Inflammatory macrophage treated with lipopolysaccharide for 1 hour (primary cell): ENCODE measurements around the gene ABCC11.
"Not testable (repeated sequence)": the region's sequence is repeated elsewhere in the genome, so short reads cannot be mapped to it uniquely, and the experiment has no call there.

Experiments used
- DNase-seq, 2 donors: peaks; one replicate each; pipeline ENCODE4 v3.0.0-alpha.2; 2020 to 2022

The ABCC11 gene

DNA sequence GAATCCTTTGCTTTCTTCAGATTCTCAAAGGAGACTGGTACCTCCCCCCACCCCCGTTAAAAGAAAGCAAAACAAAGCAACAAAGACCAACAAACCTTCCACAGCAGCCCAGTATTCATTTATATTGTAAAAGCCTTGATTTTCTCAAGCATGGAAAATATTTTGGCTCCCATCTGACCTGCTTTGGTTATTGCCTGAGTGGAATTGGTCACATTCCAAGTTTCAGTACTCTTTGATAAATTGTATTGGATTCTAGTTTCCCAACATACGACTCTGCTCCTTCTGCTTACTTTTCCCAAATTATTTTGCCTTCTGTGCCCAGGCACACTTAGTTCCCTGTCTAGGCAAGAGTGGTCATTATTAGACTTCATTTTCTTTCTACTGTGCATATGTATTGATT is 1.3 kb downstream of the ABCC11 start:
- DNase-seq: no peak

DNA sequence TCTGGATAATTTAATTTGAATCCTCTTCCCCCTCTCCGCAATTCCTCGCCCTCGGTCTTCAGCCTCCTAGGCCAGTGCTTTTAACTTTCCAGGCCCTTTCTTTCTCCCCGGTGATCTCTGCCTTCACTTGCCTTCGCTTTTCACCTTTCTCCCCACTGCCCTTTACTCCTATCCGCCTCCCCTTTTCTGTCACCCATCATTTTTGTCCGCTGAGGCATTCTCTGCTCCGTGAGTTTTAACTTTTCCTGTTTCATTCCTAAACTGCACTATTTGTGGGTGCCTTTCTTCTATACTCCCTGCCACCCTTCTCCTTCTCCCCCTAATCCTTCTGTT is 2.5 kb downstream of the ABCC11 start:
- no peak for DNase-seq

DNA sequence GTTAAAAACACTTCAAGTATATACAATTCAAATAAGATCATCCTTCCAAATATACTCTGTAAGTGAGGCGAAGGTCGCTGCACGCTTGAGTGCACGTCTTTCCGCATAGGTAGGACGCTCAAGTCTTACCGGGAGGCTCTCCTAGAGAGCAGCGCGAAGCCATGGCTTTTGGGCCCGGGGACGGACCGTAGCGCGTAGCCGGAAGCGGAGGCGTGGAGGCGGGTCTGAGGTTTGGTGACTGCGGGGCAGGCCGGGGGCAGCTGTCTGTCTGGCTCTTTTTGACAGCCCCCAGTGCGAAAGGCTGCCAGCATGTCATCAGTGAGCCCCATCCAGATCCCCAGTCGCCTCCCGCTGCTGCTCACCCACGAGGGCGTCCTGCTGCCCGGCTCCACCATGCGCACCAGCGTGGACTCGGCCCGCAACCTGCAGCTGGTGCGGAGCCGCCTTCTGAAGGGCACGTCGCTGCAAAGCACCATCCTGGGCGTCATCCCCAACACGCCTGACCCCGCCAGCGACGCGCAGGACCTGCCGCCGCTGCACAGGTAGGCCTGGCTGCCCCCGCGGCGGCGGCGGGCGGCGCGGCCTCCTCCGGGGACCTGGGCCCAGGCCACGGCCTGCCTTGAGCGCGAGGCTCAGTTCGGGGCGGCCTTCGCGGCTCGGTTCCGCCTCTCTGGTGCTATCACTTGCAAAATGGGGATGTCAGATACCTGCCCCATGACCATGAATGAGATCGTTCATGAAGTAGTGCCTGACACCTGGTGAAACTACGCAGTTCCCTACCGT is 3.1 kb downstream of the ABCC11 start, which contains the start of gene LONP2:
LONP2 (plus strand) TSS at position 221 of the 783 bp plus-strand sequence; CDS start at position 310, 89 bp downstream.
- DNase-seq: peak; percentile 87 to 98

DNA sequence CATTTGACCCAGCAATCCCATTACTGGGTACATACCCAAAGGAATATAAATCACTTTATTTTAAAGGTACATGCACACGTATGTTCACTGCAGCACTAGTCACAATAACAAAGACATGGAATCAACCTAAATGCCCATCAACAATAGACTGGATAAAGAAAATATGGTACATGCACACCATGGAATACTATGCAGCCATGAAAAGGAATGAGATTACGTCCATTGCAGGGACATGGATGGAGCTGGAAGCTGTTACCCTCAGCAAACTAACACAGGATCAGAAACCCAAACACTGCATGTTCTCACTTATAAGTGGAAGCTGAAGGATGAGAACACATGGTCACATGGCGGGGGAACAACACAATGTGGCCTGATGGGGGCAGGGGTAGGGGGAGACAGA is 7.2 kb downstream of the ABCC11 start:
- not testable (repeated sequence) for DNase-seq

DNA sequence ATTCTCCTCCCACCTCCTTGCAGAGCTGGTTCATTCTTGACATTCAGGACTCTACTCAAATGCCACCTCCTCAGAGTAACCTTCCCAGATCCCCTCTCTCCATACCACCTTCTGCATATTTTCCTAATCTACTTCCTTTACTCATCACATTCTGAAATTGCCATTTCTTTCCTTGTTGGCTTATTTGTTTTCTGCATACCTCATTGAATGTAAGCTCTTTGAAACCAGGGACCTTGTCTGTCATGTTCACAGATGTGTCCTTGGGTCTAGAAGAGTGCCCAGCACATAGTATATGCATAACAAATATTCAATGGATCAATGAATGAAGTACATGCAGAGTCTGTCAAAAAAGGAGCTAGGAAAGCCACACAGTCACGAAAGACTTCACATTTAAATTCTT is 11.1 kb downstream of the ABCC11 start:
- DNase-seq: no peak

DNA sequence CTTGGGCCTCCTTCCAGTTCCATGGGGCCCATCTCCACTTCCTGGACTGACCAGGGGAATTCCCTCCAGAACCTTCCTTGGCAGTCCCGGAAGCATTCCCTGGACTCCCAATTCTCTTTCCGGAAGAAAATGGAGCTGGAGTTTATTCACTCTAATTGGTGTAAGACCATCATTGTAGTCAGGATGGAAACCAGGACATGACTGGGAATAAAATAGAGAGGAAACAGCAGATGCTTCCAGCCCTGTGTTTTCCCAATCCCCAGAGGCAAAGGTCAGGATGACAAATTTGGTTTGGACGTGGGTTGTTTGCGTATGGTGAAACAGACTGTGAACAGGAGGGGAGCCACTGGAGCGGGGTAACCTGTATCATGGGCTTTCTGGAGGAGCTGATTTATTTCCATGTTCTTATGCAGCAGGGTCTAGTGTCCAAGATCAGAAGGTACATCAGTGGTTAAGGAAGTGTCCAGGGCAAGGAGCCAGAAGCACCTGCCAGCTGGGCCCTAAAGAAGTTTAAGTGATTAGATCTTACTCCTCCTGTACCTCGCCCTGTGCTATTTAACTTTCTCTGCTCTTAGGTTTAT is 11.7 kb downstream of the ABCC11 start:
- DNase-seq: no peak

DNA sequence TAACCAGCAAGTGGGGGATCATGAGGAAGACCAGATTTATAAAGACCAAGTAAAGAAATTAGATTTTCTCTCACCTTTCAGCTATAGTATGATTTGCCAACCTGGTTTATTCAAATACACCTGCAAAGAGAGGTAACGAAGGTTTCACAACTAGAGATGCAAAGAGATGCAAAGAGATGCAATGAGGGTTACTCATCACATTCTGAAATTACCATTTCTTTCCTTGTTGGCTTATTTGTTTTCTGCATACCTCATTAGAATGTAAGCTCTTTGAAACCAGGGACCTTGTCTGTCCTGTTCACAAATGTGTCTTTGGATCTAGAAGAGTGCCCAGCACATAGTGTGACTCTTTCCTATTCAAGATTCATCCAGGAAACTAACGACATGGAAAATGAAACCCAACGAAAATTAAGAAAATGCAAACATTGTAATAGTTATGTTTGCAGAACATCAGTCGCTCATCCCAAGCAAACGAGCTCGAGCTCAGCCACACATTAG is 12.2 kb downstream of the ABCC11 start:
- DNase-seq: no peak

DNA sequence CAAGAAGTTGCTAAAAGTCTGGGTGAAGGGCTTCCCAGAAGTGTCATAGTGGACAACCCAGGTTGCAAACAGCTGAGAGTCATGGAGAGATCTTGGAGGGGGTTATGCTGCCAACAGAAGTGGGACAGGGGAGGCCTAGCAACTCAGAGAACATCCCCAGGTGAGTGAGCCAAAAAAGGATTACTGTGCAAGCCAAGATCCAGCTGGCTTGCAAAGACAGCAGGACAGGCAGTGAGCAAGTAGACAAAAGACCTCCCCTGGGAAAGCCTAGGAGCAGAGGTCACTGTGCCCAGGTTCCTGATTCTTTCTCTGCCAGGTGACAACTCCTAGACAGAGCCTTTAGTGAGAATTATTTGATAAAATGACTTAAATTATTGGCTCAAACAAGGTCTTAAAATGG is 12.7 kb downstream of the ABCC11 start:
- no peak for DNase-seq

DNA sequence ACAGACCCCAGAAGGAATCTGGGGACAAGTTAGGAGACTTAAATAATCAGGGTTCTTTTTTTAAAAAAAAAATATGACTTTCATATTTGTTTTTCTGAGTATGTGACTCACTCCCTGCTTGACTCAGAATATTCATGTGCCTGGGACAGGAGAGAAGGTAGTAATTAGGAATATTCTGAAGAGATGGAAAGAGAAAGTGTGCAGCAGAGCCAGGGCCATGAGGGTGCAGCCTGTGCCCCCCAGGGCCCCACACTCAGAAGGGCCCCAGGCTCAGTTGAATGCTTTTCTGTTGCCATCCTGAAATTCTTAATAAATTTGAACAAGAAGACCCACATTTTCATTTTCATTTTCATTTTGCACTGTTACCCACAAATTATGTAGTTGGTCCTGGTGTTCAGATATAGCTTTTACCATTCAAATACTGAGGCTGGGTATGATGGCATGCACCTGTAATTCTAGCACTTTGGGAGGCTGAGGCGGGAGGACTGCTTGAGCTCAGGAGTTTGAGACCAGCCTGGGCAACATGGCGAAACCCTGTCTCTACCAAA is 14.8 kb downstream of the ABCC11 start:
- no peak for DNase-seq

DNA sequence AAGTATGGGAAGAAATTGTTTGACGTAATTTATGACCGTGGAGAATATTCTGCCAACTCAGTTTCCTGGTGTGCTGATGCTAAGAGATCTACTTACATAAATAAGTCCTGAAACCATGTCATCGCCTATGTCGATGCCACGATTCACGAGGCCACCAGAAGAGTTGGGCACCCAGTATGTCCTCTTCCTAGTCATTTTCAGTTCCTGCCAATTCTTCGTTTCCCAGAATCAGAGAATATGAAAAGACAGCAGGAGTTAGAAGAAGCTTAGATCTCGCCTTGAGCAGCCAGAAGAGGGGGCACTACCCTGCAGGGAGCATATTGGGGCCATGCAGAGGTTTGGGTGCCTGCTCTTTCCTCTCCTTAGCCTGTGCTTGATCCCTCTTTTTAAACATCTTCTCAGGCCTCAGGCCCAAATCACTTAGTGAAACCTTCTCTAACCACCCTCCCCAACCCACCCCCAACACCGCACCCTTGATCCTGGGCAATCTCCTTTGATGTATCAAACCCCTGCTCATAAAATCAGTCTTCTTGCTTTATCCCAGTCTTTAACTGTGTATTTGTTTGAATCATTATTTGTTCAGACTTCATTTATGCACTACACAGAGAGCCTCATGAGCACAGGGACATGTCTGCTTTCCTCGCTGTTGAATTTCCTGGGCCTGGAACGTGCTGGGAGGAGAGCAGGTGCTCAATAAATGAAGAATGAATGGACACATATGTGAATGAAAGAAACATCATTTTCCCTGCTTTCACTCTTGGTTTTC is 15.4 kb downstream of the ABCC11 start:
- DNase-seq: peak; percentile 37 to 49

DNA sequence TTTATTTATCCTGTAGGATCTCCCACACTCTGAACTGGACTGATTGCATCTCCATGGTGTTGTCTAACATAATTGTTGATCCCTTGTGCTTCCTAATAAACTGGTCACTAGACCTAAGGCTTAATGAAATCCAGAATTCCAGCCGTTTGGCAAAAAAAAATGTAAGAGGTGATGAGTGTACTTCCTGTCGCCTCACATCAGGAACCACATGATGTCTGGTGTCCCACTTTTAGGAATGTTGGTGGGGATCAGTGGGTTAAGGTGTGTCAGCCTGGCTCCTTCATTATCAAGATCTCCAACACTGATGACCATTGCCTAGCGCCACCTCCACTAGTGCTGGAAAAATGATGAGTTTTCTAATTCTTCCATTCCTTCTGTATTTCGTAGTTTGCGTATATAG is 21.9 kb downstream of the ABCC11 start:
- no peak for DNase-seq

DNA sequence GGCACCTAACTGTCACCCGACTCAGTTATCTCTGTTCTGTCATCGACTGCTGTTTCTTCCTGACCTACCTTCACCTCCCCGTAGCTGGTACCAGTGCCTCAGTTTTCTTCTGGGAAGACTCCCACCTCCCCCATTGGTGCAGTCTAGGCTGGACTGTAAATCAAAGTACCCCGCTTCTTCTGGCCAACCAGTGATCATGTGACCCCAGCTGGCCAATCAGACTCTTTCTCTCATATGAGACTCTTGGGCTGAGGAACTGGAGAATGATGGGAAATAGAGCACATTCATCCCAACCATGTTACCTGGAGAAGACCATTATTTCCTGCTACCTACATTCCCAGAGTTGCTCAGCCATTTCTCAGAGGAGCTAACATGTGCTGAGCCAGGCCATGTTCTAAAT is 23.8 kb downstream of the ABCC11 start:
- no peak for DNase-seq

DNA sequence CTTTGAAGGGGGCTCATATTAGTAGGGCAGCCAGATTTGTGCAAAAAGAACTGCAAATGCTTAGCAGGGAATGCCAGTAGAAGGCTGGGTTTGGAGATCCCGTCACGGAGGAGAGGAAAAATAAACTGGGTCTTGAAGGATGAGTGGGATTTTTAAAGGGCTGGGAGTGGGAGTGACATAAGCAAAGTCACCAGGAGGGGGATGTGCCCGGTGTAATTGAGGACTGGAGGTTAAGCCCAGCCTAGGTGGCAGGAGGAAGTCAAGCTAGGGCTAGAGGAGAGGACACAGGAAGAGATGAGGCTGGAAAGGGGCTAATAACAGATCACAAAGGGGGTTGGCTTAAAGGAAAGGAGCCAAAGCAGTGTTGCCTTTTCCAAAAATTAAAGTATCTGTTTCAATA is 26.4 kb downstream of the ABCC11 start:
- no peak for DNase-seq

DNA sequence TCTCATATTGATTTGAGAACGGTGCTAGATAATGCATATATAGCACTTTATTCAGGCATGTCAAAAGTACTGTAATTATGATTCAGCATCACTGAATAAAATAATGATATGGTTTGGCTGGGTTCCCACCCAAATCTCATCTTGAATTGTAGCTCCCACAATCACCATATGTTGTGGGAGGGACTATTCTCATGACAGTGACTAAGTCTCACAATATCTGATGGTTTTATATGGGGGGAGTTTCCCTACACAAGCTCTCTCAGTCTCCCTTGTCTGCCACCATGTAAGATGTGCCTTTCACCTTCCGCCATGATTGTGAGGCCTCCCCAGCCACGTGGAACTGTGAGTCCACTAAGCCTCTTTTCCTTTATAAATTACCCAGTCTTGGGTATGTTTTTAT is 28.9 kb downstream of the ABCC11 start:
- DNase-seq: no peak

DNA sequence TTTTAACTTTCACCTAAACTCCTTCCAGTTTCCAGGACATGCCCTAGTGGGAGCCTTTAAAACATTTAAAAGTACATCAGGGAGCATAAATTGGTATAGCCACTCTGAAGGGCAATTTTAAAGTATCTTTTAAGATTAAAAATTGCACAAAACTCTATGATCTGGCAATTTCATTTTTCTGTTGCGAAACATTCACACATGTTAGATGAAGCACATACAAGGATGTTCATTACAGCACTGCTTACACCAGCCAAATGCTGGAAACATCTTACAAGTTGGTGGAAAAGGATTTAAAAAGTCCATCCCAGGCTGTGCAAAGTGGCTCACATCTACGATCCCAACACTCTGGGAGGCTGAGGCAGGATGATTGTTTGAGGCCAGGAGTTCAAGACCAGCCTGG is 29.6 kb downstream of the ABCC11 start:
- no peak for DNase-seq

DNA sequence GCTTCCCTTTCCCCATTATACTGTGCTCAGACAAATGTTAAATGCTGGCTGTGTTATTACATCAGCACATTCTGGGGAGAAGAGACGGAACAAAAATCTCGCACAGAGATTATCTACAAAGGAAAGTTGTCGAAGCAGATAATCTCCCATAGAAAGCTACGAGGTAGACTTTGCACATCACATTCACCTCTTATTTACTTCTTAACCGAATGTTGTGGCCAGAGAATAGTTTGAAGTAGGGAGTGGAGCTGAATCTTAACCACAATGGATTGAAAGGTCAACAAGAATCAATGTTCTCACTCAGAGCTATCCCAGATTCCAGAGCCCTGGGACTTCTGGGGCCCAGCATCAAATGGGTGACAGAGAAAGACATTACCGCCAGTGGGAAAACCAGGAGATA is 31.6 kb downstream of the ABCC11 start:
- no peak for DNase-seq

DNA sequence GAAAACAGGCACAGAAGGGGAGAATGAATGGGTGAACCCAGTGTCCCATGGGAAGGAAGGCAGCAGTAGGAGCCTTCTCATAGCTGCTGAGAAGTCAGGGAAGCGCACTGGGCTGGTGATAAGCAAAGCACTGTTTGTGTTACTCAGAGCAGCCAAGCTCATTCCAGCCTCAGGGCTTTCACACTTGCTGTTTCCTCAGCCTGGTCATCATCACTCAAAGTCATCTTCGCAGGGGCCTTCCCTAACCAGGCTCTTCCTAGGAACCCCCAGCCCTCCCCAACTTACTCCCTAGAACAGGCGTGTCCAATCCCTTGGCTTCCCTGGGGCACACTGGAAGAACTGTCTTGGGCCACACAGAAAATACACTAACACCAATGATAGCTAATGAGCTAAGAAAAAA is 35.3 kb downstream of the ABCC11 start:
- no peak for DNase-seq

DNA sequence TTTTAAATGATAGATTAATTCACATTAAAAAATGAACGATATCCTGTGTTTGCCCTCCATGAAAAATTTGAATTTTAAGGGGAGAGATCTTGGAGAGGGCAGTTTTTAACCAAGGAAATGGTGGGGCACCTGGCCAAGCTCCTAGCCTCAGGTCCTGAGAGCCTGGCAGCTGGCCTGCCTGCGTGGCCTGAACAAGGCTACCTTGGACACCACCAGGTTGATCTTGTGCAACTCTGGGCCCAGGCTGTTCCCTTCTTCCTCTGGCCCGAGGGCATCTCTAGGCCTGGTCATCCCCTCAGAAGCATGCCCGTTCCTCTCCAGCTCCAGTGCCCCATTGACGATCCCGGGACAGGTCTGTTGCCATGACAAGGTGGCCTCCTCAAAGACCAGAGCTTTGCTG is 36.6 kb downstream of the ABCC11 start:
- DNase-seq: no peak

DNA sequence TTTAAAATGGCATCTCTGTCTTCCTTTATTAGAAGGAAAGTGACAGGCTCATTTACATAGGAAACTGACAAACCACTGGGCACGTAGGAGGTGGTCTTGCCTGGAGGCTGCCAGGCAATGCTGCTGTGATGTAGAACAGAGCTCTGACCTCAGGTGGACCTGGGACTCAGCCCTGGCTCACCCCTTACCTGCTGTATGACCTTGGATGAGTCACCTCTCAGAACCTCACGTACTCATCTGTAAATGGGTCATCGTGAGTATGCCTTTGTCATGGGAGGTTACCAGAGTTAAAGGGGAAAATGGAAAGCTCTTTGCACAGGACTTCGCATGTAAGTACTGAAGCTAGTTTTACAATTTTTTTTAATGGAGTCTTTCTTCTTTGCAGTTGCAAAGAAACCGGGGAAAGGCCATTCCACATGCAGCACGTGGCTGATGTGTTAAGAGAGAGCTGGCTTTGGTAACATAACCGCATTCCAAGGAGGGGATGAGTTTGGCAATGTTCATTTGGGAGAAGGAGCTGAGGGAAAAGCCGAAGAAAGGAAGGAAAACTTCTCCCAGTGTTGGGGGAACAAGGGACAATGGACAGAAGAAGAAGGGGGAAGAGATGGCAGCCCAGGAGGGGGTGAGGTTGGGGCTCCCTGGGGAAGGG is 40.6 kb downstream of the ABCC11 start:
- DNase-seq: no peak

DNA sequence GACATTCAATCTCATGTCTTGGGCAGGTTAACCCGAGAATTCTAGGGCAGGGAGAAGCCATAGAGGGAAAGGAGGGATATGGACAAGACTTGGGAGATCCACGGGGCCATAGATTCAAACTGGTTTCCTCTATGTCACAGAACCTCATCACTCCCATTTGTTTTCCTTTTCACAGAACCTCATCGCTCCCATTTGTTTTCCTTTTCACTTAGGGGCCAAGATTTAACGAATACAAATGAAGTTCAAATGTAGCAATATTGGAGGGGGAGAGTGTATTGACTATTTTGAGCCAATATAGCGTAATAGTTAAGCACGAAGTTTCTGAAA is 42.6 kb downstream of the ABCC11 start:
- DNase-seq: no peak

DNA sequence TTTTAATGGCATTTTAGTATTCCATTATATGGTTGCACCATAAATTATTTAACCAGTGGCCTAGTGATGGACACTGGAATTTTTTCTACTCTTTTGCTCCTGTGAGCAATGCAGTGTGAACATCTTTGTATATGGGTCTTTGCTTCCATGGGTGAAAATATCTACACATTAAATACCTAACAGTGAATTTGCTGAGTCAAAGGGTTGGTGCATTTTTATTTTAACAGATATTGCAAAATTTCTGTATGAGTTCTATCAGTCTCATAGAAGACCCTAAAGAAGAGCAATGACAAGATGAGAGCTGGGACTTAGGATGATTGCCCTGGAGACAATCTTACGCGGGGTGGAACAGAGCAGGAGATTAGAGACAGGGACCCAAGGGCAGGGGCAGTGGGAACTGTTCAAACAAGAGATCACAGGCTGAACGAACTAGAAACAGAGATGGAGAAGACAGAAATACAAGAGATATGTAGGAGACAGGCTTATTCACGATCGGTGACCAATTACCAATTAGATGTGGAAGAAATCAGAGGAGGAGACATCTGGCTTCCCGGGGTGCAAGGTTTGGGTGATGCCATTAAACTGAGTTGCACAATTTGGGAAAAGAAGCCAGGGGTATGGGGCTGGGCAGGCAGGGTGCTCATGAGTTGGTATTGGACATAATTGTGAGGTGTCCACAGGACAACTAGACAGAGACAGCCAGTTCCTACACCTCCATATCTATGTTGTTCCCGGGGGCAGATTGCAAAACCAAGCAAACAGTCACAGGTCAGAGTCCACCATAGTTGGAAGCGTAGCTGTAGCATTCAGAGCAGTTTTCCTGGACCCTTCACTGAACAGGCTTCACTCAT is 43.1 kb downstream of the ABCC11 start:
- DNase-seq: no peak

DNA sequence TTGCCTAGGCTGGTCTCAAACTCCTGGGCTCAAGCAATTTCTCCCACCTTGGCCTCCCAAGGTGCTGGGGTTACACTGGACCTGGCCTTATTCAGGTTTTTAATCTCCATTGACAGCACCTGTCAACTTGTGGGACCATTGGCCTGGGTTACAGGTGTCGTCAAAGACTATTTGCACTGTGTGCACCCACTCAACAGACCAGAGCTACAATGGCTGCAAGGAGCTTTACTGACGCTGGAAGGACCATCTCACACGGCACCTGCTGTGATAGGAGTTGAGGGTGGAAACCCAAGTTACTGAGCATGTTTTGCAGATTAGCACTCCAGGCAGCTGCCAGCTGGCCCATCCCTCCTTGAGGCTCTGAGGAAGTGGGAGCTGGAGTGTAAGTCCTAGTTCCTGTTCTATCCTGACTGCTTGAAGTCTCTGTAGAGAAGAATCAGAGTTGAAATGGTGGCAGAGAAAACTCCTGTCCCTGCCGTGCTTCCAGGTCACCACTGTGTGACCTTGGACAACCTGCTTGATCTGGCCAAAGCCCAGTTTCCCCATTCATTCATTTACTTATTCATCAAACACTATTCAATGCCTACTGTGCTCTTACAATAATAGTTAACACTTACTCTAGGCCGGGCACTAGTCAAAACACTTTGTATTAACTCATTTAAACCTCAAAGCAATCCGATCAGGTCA is 45.7 kb downstream of the ABCC11 start:
- peak; percentile 11 to 17 for DNase-seq
